Muscle of leg (tissue), 16 donors: ENCODE measurements around the gene USP17L19. TPM values are rescaled to one million over a fixed set of nuclear protein-coding genes. Genes with fewer than 3 reads are reported as not detected.
"Not testable (repeated sequence)": the region's sequence is repeated elsewhere in the genome, so short reads cannot be mapped to it uniquely, and the experiment has no call there.

Experiments used
- DNase-seq: peaks from one replicate; pipeline ENCODE4 v3.0.0; 2013
- H3K27ac ChIP-seq: one replicate; pipeline ENCODE4 v1.5.1; 2013; ENCODE audit warnings: mild to moderate bottlenecking, low read length, control low read depth
- H3K27me3 ChIP-seq: one replicate; pipeline ENCODE4 v1.6.1; 2013; ENCODE audit warnings: low read length; ENCODE audit not compliant: control insufficient read depth, insufficient read depth
- H3K36me3 ChIP-seq: one replicate; pipeline ENCODE4 v1.6.1; 2013; ENCODE audit warnings: low read length; ENCODE audit not compliant: control insufficient read depth, insufficient read depth
- H3K4me1 ChIP-seq: one replicate; pipeline ENCODE4 v1.6.1; 2013; ENCODE audit warnings: low read length; ENCODE audit not compliant: control insufficient read depth, insufficient read depth
- H3K4me3 ChIP-seq: one replicate; pipeline ENCODE4 v1.5.1; 2013; ENCODE audit warnings: low read length, control low read depth
- H3K9me3 ChIP-seq: replicated peaks from 2 replicates; pipeline ENCODE4 v1.6.1; 2013; ENCODE audit warnings: low read depth, low read length; ENCODE audit not compliant: control insufficient read depth
- WGBS: methylation state at CpG from one replicate; pipeline ENCODE4 v1.1.5; 2013; ENCODE audit warnings: missing lambda C conversion rate; ENCODE audit not compliant: insufficient coverage; 5-methylcytosine and 5-hydroxymethylcytosine counted together
- long read RNA-seq, 11 donors: transcript quantifications; one replicate each; lab custom pipeline, GENCODE V29; 2026
- polyA plus RNA-seq, 8 donors: library from polyadenylated mRNA; unstranded; fragments of 120-200 nt; gene quantifications; one replicate each; pipeline versions ENCODE4 v1.2.1 to v1.2.3, GENCODE V29; 2013; ENCODE audit warnings: inconsistent platforms in 1 of 8, low replicate concordance in 1 of 8; ENCODE audit not compliant: insufficient read length in 8 of 8, insufficient read depth in 1 of 8
- total RNA-seq: library from RNA; stranded (reverse); fragments of 120-200 nt; gene quantifications from one replicate; pipeline ENCODE4 v1.2.4, GENCODE V29; 2013

The USP17L19 gene
- total RNA-seq (not detected), polyA plus RNA-seq (not detected)
- long read RNA-seq, donor 1 = 0 reads
- long read RNA-seq, donor 2 = 0 reads
- long read RNA-seq, donor 3 = 0 reads
- long read RNA-seq, donor 4 = 0 reads
- long read RNA-seq, donor 5 = 0 reads
- long read RNA-seq, donor 6 = 0 reads
- long read RNA-seq, donor 7 = 0 reads
- long read RNA-seq, donor 8 = 0 reads
- long read RNA-seq, donor 9 = 0 reads
- long read RNA-seq, donor 10 = 0 reads
- long read RNA-seq, donor 11 = 0 reads

GRCh38 chr4:9253078-9253477 is at the start of gene USP17L19:
TSS of gene USP17L19 (plus strand) at chr4:9253378. CDS start at chr4:9253378, 0 bp downstream.
- H3K36me3 ChIP-seq, DNase-seq, H3K4me3 ChIP-seq, H3K27me3 ChIP-seq, H3K9me3 ChIP-seq, H3K27ac ChIP-seq, H3K4me1 ChIP-seq: not testable (repeated sequence)
- WGBS = no CpG with 5 or more reads among the region's 13 CpGs

- no CpG with 5 or more reads among the region's 13 CpGs for WGBS
- H3K4me1 ChIP-seq, H3K36me3 ChIP-seq, H3K9me3 ChIP-seq, DNase-seq, H3K27me3 ChIP-seq, H3K27ac ChIP-seq, H3K4me3 ChIP-seq: not testable (repeated sequence)
Measured at GRCh38 chr4:9210357-9210756, 42.8 kb upstream of the USP17L19 start, which contains the start of gene USP17L10. TSS of gene USP17L10 (plus strand) at chr4:9210657. CDS start at chr4:9210657, 0 bp downstream.

GRCh38 chr4:9214701-9215100 is 38.5 kb upstream of the USP17L19 start:
- not testable (repeated sequence) for H3K27me3 ChIP-seq, H3K4me1 ChIP-seq, H3K27ac ChIP-seq, DNase-seq, H3K9me3 ChIP-seq, H3K36me3 ChIP-seq, H3K4me3 ChIP-seq
- 95% methylated on average over 5 of the region's 14 CpGs for WGBS

GRCh38 chr4:9215105-9215504 is 38.1 kb upstream of the USP17L19 start, which contains the start of gene USP17L11:
TSS of gene USP17L11 (plus strand) at chr4:9215405. CDS start at chr4:9215405, 0 bp downstream.
- WGBS = 100% methylated on average over 1 of the region's 14 CpGs
- H3K27me3 ChIP-seq = not testable (repeated sequence)

GRCh38 chr4:9219852-9220251 is 33.3 kb upstream of the USP17L19 start, which contains the start of gene USP17L12:
TSS of gene USP17L12 (plus strand) at chr4:9220152. CDS start at chr4:9220152, 0 bp downstream.
- no CpG with 5 or more reads among the region's 13 CpGs for WGBS
- DNase-seq, H3K27me3 ChIP-seq, H3K36me3 ChIP-seq, H3K4me3 ChIP-seq, H3K27ac ChIP-seq, H3K4me1 ChIP-seq, H3K9me3 ChIP-seq: not testable (repeated sequence)

More at GRCh38 chr4:9215105-9215504, 38.1 kb upstream of the USP17L19 start, which contains the start of gene USP17L11:
- H3K4me3 ChIP-seq, H3K9me3 ChIP-seq, DNase-seq, H3K4me1 ChIP-seq, H3K27ac ChIP-seq, H3K36me3 ChIP-seq: not testable (repeated sequence)

- not testable (repeated sequence) for H3K36me3 ChIP-seq, H3K27me3 ChIP-seq, H3K27ac ChIP-seq, H3K4me3 ChIP-seq, H3K9me3 ChIP-seq, H3K4me1 ChIP-seq, DNase-seq
- no CpG with 5 or more reads among the region's 14 CpGs for WGBS
Measured at GRCh38 chr4:9224596-9224995, 28.6 kb upstream of the USP17L19 start, which contains the start of gene USP17L13. TSS of gene USP17L13 (plus strand) at chr4:9224896. CDS start at chr4:9224896, 0 bp downstream.

- not testable (repeated sequence) for H3K9me3 ChIP-seq, H3K36me3 ChIP-seq, H3K4me1 ChIP-seq, H3K27ac ChIP-seq, H3K27me3 ChIP-seq, DNase-seq, H3K4me3 ChIP-seq
- WGBS = no CpG with 5 or more reads among the region's 8 CpGs
Measured at GRCh38 chr4:9230249-9230648, 22.9 kb upstream of the USP17L19 start.

- not testable (repeated sequence) for H3K27me3 ChIP-seq, H3K9me3 ChIP-seq, H3K4me3 ChIP-seq, H3K4me1 ChIP-seq, H3K36me3 ChIP-seq, H3K27ac ChIP-seq, DNase-seq
- WGBS = no CpG with 5 or more reads among the region's 15 CpGs
Measured at GRCh38 chr4:9234085-9234484, 19.1 kb upstream of the USP17L19 start, which contains the start of gene USP17L15. TSS of gene USP17L15 (plus strand) at chr4:9234385. CDS start at chr4:9234385, 0 bp downstream.

GRCh38 chr4:9238461-9238860 is 14.7 kb upstream of the USP17L19 start:
- not testable (repeated sequence) for H3K27me3 ChIP-seq, H3K27ac ChIP-seq, H3K36me3 ChIP-seq, H3K9me3 ChIP-seq, H3K4me3 ChIP-seq, H3K4me1 ChIP-seq
- WGBS = 88% methylated on average over 8 of the region's 12 CpGs
- DNase-seq = peak; percentile 0

GRCh38 chr4:9243579-9243978 is 9.6 kb upstream of the USP17L19 start, which contains the start of gene USP17L17:
TSS of gene USP17L17 (plus strand) at chr4:9243879. CDS start at chr4:9243879, 0 bp downstream.
- H3K4me3 ChIP-seq, H3K9me3 ChIP-seq, H3K27ac ChIP-seq, DNase-seq, H3K27me3 ChIP-seq, H3K4me1 ChIP-seq, H3K36me3 ChIP-seq: not testable (repeated sequence)
- no CpG with 5 or more reads among the region's 14 CpGs for WGBS
